Loucy (cell line): ENCODE measurements around the gene ATP6V0E2.

ENCODE experiments used
- CTCF ChIP-seq: fragments of 200-600 bp; sonication (generic); conservative IDR thresholded peaks from 2 replicates; pipeline ENCODE4 v1.5.1; 2014; ENCODE audit warnings: mild to moderate bottlenecking, antibody characterized with exemption, low read length
- EZH2phosphoT487 ChIP-seq: fragments of 200-600 bp; IDR thresholded peaks from 2 replicates; pipeline ENCODE4 v1.6.1; 2018; ENCODE audit warnings: antibody characterized with exemption, mild to moderate bottlenecking, moderate library complexity, borderline replicate concordance

- TF ChIP-seq CTCF (no peak), EZH2phosphoT487 (no peak)
Measured at GRCh38 chr7:149879766-149880637, 6.2 kb downstream of the ATP6V0E2 start.
